ENCODE measurements around the gene CHST1. TPM values are rescaled to one million over a fixed set of nuclear protein-coding genes. Genes with fewer than 3 reads are reported as not detected.

The CHST1 gene
- total and polyA plus RNA-seq, 10 of the 15 experiments (the other 5 are each of a cell fraction or from before 2014, with no cell fraction given), result not detected

DNA sequence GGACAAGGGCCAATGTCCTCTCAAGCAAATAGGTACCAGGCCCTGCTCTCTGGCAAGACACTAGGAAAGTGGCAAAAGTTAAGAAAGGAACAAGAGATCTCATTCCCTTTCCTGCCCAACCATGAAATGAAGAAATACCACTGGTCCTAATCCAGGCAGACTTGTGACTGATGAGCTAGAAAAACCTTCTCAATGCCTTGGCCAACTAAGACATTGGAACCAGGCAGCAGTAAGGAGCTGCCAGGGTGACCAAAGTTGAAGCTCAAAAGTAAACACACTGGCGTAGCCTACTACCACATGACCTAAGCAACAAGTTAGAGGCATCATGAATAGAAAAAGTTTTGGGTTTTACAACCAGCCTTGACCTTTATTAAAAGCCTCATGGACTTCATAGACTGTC lies 45.1 kb upstream of the CHST1 start:
- FAIRE-seq, result no peak
- H3K4me1 ChIP-seq (ENCODE audit: control insufficient read depth, insufficient read depth, low read length), result no peaks in the 10 kb centered on the region
- ChIA-PET SMC1A (ENCODE audit: uncharacterized antibody, unreplicated experiment) (no interaction called here), POLR2A (no interaction called here), RAD21 (ENCODE audit: unreplicated experiment) (no interaction called here), CTCF (interaction anchor here (1.1 kb wide), 1 partner anchor 36 kb away, joined by 4 read pairs; no protein-coding TSS in a partner anchor)
- no peak overlapping the region for H2AFZ ChIP-seq (ENCODE audit: control insufficient read depth, low read depth, low read length)
- no peak overlapping the region for H3K4me2 ChIP-seq (ENCODE audit: control insufficient read depth, insufficient read depth)
- no peaks in the 10 kb centered on the region for H3K36me3 ChIP-seq (ENCODE audit: control insufficient read depth in 2 of 2, insufficient read depth in 2 of 2, low read length in 1 of 2)
- ATAC-seq, result no peak
- no peaks in the 10 kb centered on the region for H3K79me2 ChIP-seq (ENCODE audit: control insufficient read depth, insufficient read depth, low read length)
- H3K27ac ChIP-seq (ENCODE audit: control insufficient read depth, insufficient read depth), result no peak overlapping the region
- H3K4me3 ChIP-seq, result no peak overlapping the region
- peaks cover 0 to 5% of the 10 kb centered on the region in 2 experiments; a peak in 3 of 4 replicates for H3K27me3 ChIP-seq (replicated peaks in 1 of 2; ENCODE audit: control insufficient read depth in 2 of 2, insufficient read depth in 2 of 2, low read length in 1 of 2)
- BruUV-seq (replicated peaks), result no TSS peak
- DNase-seq (ENCODE audit: low read depth, low spot score), result no peak
- no peaks in the 10 kb centered on the region for H3K9me3 ChIP-seq (replicated peaks; ENCODE audit: control insufficient read depth, insufficient read depth, low read length)
- no peaks in the 10 kb centered on the region for H4K20me1 ChIP-seq (ENCODE audit: control insufficient read depth, insufficient read depth)
- intact Hi-C loops (cut with micrococcal nuclease; ENCODE audit: unreplicated experiment), result no loop called here
- in situ Hi-C loops (cut with MboI), result no loop called here
- no peak overlapping the region for H3K9ac ChIP-seq (ENCODE audit: control insufficient read depth, insufficient read depth, low read length)
- WGBS (ENCODE audit: insufficient coverage, insufficient replicate concordance, low lambda C conversion rate, missing lambda C conversion rate), result 0% methylated on average over 1 of the region's 1 CpG
- TF ChIP-seq, protein P1, sequence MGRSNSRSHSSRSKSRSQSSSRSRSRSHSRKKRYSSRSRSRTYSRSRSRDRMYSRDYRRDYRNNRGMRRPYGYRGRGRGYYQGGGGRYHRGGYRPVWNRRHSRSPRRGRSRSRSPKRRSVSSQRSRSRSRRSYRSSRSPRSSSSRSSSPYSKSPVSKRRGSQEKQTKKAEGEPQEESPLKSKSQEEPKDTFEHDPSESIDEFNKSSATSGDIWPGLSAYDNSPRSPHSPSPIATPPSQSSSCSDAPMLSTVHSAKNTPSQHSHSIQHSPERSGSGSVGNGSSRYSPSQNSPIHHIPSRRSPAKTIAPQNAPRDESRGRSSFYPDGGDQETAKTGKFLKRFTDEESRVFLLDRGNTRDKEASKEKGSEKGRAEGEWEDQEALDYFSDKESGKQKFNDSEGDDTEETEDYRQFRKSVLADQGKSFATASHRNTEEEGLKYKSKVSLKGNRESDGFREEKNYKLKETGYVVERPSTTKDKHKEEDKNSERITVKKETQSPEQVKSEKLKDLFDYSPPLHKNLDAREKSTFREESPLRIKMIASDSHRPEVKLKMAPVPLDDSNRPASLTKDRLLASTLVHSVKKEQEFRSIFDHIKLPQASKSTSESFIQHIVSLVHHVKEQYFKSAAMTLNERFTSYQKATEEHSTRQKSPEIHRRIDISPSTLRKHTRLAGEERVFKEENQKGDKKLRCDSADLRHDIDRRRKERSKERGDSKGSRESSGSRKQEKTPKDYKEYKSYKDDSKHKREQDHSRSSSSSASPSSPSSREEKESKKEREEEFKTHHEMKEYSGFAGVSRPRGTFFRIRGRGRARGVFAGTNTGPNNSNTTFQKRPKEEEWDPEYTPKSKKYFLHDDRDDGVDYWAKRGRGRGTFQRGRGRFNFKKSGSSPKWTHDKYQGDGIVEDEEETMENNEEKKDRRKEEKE (IDR thresholded peaks at IDR 0.05), result no peak
- TF ChIP-seq LARP7 (IDR thresholded peaks at IDR 0.05), result no peak
- no peak for TF ChIP-seq FOXK2 (IDR thresholded peaks at IDR 0.05)
- TF ChIP-seq CHD4 (IDR thresholded peaks at IDR 0.05), result no peak
- no peak for TF ChIP-seq ZNF207 (IDR thresholded peaks at IDR 0.05; ENCODE audit: borderline replicate concordance)
- no peak for TF ChIP-seq ZNF384 (IDR thresholded peaks at IDR 0.05; ENCODE audit: borderline replicate concordance, low read depth, low read length)
- no peak for TF ChIP-seq KLF5 (IDR thresholded peaks at IDR 0.05; ENCODE audit: partially characterized antibody)
- no peak for TF ChIP-seq RAD21 (IDR thresholded peaks at IDR 0.05; ENCODE audit: insufficient read depth, low read depth, low read length)
- no peak for TF ChIP-seq NRF1 (conservative IDR thresholded peaks at IDR 0.05; ENCODE audit: low read depth, low read length)
- no peak for TF ChIP-seq NFXL1 (IDR thresholded peaks at IDR 0.05; ENCODE audit: borderline replicate concordance)
- TF ChIP-seq HDAC2 (IDR thresholded peaks at IDR 0.05), result no peak
- TF ChIP-seq, protein P2, sequence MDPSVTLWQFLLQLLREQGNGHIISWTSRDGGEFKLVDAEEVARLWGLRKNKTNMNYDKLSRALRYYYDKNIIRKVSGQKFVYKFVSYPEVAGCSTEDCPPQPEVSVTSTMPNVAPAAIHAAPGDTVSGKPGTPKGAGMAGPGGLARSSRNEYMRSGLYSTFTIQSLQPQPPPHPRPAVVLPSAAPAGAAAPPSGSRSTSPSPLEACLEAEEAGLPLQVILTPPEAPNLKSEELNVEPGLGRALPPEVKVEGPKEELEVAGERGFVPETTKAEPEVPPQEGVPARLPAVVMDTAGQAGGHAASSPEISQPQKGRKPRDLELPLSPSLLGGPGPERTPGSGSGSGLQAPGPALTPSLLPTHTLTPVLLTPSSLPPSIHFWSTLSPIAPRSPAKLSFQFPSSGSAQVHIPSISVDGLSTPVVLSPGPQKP (IDR thresholded peaks at IDR 0.05; ENCODE audit: low read depth, low read length), result no peak
- TF ChIP-seq ETV6 (conservative IDR thresholded peaks at IDR 0.05 in 1 of 2, IDR thresholded peaks at IDR 0.05 in 1 of 2; ENCODE audit: borderline replicate concordance in 1 of 2, low read depth in 1 of 2), result no peak
- no peak for TF ChIP-seq TARDBP (IDR thresholded peaks at IDR 0.05; ENCODE audit: borderline replicate concordance)
- TF ChIP-seq, protein P3, sequence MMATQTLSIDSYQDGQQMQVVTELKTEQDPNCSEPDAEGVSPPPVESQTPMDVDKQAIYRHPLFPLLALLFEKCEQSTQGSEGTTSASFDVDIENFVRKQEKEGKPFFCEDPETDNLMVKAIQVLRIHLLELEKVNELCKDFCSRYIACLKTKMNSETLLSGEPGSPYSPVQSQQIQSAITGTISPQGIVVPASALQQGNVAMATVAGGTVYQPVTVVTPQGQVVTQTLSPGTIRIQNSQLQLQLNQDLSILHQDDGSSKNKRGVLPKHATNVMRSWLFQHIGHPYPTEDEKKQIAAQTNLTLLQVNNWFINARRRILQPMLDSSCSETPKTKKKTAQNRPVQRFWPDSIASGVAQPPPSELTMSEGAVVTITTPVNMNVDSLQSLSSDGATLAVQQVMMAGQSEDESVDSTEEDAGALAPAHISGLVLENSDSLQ (IDR thresholded peaks at IDR 0.05), result no peak
- no peak for TF ChIP-seq SPI1 (IDR thresholded peaks at IDR 0.05; ENCODE audit: borderline replicate concordance, insufficient read depth, low read depth, low read length)
